HG03432 (cell line): Measurements from ENCODE around the gene LPAR2.

Experiments
- ATAC-seq: cut with Tn5 transposase; IDR thresholded peaks from one replicate; pipeline ENCODE4 v1.9.1; 2021; ENCODE audit warnings: mild to moderate bottlenecking, moderate library complexity; ENCODE audit not compliant: unreplicated experiment

Gene LPAR2

DNA sequence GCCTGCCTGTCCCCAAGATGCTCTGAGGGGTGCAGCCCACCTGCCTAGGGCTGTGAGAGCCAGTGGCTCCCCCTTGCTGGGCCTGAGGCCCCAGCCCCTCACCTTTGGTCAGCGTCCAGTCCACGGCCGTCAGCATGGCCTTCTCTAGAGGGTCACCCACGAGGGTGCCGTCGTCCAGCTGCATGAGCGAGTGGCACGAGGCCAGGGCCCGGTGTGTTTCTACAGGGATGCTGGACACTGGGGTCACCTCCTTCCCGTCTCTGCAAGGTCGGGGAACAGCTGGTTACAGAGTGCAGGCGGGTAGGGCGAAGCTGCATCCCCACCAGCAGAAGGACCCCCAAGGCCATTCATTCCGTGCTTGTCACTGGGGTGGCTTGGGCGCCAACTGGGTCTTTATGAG is 26.4 kb upstream of the LPAR2 start:
- no peak for ATAC-seq

DNA sequence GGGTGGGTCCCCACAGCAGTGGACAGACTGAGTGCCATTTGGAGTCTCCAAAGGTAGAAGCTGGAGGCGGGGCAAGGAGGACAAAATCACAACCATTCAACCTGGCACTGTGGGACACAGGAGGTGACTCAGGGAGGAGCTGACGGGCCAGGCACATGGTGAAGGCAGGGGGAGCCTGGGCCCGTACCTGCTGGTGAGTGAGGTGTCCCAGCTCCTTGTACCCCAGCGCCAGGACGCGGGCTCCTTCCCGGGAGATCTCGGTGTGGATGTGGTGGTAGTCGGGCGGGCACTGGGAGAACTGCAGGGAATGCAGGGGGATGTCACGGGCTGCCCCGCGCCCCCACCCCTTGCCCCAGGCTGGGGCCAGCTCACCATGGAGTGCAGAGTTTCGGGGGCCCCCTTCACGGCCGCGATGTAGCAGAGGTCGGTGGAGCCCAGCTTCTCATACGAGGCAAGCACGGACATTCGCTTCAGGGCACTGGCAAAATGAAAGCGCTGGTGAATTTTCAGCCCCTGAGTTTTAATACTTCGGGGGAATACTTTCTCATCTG is 25.7 kb upstream of the LPAR2 start:
- ATAC-seq = no peak

DNA sequence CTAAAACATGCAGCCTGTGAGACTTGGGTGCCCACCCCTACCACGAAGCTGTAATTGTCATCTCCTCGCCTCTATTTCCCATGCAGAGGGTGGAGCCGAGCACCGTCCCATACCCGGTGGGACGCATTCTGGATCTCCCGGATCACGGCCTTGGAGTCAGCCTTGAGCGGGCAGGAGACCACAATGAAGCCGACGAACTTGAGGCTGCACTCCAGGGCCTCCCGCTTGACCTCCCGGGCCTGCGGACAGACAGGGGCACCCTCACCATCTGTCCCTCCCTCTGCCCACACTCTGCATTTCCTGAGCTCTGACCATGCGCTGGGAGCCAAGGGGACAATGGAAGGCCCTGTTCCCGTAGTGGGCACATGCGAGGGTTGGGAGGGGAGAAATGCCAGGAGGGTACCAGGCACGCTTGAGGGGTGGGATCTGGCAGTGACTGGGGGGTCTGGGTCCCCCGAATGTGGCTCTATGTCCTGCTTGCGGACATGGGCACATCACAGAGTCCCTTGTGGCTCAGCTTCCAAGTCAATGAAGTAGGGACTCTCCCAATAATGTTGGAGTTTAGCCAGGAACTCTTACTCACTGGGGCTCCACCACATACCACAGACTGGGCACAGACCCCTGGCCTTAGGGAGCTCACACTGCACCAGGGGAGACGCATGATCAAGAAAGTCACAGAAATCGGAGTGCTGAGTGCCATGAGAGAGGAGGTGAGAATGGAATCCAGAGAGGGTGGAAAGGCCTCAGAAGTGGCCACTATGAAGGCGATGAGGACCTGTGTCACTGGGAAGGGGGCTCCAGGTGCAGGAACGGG is 24.7 kb upstream of the LPAR2 start:
- ATAC-seq = no peak

DNA sequence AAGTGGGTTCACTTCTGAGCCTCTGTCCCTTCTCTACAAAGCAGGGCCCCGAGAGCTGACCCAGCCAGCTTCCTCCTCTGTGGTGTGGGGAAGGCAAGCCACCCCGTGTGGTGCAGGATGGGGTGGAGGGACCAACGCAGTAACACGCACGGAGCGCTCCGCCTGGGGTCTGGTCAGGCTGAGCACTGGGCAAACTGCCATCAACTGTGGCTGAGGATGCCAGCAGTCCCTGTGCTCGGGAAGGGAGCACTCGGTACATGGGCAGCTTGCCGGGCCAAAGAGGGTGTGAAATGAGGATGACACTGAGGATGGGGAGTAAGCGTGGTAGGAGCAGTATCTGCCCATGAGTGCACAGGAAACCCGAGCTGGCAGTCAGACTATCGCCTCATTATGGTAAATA is 23.1 kb upstream of the LPAR2 start:
- ATAC-seq = no peak

DNA sequence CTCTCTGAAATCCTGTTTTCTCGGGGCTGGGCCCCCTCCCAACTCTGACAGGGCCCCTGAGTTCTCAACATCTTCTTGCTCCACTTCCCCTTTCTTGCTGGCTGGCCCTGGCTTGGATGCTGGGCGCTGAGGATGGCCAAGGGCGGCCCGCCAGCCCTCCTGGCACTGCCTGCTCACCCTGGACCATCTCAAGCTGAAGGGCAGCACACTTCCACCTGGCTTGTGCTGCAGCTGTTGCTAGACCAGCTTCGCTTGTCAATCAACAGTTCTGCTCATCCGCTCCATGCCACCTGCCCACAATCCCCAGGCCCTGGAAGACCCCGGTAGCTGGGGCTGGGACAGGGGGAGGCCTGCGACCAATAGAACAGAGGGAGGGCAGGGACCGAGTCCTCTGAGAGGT is 22.3 kb upstream of the LPAR2 start:
- ATAC-seq = no peak

DNA sequence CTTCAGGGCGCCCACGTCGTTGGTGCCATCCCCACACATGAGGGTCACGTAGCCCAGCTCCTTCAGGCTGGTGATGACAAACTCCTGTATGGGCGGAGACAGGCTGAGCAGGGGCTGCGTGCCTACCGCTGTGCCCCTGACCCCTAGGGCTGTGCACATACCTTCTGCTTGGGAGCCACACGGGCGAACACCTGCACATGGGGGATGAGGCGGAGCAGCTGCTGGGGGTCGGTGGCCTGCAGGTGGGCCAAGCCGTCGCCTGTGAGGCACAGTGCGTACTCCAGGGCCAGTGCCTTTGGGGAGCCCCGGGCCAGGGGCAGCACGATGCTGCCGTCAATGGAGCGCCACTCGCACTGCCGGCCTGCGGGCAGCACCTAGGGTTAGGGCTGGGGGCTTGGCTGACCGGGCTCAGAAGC is 21.6 kb upstream of the LPAR2 start:
- no peak for ATAC-seq

DNA sequence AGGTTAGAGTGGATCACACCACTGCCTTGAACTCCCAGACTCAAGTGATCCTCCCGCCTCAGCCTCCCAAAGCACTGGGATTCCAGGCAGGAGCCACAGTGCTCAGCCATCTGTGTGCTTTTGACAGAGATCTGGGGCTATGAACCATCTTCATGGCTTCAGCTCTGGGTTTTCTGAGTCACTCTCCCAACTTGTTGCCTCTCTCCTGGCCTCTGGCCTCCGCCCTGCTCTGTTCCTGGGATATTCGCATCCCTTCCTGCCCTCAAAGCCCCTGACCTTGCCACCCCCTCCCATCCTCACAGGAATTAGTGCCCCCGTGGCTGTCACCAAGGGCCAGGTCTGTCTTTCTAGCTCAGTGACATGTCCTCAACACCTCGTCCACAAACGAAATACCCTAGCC is 21.1 kb upstream of the LPAR2 start:
- no peak for ATAC-seq

DNA sequence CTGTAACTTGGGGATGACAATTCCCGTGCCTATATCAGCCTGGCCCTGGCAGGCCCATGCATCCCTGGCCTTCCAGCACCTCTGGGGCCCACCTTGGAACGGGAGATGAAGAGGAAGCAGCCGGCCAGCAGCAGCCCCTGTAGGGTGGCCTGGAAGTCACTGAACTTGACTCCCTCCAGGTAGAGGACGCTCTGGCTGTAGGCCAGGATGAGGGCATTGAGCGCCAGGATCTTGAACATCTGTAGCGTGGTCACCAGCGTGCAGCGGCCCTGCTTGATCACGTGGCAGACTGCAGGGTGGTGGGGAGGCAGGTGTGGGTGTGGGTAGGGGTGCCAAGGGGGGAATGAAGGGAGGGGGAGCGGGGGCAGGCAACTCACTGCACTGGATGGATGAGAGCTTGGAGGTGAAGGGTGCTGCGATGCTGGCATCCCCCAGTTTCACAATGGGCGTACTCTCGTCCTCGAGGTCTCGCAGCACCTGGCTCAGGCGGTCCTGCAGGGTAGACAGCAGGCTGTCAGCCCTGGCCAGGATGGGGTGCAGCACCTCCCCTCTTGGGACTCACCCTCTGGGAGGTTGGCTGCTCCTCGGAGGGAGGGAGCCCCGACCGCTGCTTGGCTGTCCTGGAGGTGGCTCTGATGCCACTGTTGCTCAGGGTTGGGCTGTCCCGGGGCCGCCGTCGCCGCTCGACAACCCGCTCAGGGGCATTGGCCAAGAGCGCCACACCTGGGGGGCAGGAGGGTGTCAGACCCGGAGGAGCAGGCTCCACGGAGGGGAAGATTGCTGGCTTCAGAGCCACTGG is 19.2 kb upstream of the LPAR2 start:
- ATAC-seq = no peak

DNA sequence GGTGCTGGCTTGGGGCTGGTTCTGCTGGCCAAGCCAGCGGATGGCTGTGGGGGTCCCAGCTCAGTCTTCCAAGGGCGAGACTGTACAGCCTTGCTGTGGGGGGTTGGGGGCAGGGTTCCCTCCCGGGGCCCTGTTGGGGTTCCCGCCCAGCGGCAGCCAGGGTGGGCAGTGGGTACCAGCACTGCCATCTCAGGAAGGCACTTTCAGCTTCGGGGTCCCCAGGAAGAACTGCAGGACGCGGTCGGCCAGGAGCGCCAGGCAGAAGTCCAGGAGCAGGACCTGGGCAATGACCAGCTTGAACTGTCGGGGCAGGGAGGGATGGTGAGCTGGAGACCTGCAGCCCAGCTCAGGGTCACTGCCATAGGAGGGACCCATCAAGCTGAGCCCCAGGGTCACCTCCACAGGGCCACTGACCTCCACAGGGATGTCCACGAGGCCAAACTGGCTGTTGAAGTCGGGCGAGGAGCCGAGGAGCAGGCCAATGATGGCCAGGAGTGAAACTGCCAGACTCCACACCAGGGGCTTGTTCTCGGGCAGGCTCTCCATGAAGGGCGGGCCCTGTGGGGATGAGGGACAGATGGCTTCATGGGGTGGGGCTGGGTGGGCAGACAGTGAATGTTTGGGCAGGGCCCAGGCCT is 17.3 kb upstream of the LPAR2 start:
- no peak for ATAC-seq

DNA sequence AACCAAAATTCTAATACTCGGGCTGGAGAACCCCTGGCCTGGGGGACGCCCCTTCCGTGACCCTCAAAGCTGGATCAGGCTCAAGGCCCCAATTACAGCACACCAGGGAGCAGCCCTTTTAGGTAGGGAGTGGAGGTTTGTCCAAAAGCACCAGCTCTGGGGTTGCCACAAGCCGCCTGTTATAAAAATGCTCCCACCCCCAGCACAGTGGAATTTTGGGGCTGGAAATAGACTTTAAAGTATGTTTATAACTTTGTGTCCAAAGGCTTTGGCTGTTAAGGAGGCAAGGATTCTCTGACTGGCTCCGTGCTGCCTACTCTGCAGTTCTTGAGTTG is 16.0 kb upstream of the LPAR2 start:
- ATAC-seq = no peak

DNA sequence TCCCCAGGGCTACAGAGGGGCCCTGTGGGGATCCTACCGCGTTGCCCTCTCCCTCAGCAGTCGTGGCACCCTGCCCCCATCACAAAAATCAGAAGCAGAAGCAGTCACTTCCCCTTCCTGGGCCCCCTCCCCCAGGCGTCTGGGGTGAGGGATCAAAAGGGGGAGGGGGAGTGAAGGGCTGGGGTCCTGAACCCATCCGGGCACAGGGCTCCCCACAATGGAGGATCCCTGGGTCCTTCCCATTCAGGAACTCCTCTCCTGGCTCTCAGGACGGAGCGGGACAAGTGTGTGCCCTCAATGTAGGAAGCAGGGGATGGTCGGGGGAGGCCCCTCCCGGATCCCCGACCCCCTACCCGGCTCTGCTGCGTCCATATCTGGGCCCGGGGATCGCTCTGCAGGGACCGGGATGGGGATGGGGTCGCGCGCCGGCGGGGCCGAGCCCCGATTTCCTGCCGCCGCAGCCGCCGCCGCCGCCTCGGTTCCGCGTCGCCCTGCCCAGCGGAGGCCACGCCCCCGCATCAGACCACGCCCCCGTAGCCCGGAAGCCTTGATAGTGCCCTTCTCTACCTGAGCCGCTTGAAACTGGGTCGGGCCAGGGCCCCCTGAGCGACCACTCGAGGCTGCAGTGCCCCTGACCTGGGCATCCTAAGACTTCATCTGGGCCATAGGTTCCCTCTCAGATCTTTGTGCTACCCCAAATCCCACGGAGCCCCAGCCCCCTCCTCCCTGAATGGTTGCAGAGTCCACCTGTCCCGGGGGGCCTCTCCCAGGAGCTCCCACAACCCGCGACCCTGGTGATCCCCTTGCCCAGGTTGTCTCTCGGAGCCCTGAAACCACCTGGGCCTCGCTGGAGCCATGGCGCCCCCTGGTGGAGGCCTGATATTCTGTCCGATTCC is 15.4 kb upstream of the LPAR2 start, which contains the start of gene GMIP:
Gene GMIP (minus strand): TSS at position 500 of the 896 bp plus-strand sequence. CDS start 128 bp downstream, at position 372.
- peak; percentile 83 for ATAC-seq

DNA sequence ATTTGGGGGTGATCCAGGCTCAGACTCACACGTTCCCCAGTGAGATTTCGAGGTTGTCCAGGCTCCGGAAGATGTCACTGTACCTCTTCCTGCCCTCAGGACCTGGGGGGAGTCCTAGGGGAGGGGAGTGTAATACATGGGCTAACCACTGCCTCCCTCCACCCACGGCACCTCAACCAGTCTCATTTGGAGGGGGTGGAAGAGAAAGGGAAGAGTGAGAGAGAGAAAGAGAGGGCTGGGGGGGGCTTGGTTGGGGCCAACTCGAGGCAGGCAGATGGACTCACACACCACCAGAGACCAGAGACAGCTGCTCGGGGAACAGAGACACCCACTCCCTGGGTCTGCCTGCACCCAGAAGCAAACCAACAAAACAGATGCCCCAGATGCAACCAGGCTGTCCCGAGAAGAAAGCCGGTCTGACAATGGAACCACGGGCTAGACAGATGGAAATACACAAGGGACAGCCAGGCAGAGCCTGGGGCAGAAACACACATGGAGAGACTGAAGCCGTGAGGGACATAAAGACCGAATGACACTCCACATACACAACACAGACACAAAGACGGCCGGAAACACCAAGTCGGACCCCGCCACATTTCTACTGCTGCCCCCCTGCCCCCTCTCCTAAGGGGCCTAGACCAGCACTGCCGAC is 14.6 kb upstream of the LPAR2 start:
- peak; percentile 13 for ATAC-seq

DNA sequence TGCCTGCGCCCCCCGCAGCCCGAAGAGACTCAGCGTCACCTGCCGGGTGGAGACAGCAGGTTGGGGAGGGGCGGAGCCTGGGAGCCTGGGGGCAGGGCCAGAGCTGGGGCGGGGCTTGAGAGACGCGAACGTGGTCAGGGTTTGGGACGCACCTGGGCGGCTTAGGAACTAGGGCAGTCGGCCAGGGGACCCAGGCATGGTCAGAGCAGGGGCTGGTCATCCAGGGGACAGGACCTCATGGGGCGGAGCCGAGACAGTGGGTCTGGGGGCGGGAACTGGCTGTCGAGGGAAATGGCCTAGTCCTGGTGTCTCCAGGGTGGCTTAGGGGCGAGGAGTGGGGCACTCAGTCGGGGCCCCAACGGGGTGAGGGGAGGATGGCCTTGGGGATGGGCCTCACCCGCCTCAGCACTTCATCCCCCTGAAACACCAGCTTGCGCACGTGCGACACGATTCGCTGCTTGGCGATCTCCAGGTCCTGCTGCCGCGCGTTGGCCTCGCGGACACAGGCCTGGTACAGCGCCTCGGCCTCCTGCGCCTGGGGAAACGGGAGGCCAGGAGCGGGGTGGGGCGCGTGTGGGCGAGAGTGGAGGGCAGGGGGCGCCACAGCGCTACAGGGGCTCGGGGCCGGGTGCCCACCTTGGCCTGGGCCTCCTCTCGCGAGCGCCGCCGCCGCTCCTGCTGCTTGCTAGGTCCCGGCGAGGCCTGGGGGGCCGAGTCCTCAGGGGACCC is 9.7 kb upstream of the LPAR2 start:
- ATAC-seq = no peak

DNA sequence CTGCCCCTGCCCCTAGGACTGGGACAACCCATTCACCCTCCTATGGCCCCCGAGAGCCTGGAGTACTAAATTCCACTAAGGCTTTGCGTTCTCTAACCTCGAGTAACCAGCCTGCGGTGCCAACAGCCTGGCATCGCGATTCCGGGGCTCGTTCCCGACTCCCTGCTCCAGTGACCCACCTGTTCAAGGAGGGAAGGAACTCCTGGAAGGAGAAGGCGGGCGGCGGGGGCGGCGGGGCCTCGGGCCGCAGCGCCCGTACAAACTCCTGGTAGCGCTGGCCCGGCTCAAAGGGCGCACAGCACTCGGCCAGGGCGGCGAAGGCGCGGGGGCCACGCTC is 9.1 kb upstream of the LPAR2 start:
- ATAC-seq = no peak

DNA sequence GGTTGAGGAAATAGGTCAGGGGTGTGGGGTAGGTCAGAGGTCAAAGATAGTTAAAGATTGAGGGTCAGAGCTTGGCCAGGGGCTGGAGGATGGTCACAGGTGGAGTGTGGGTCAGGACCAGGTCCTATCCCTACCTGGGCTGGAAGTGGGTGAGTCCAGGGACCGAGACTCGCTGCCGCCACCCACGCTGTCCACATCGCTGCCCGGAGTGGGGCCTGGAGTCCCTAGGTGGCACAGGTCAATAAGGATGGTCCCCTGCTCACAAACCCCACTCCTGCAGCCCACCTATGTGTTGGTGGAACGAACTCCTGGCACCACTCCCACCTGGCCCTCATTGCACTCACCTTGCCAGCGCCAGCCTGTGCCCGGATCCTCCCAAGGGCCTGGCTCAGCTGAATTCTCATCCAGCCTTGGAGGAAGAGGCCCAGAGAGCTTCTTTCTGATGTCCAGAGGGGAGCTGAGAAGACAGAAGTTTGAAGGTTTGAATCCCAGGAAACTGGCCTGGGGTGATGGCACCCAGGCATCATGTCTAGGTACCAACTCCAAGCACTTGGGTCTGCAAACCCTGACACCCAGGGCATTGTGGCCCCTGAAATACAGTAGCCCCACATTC is 8.7 kb upstream of the LPAR2 start:
- no peak for ATAC-seq

DNA sequence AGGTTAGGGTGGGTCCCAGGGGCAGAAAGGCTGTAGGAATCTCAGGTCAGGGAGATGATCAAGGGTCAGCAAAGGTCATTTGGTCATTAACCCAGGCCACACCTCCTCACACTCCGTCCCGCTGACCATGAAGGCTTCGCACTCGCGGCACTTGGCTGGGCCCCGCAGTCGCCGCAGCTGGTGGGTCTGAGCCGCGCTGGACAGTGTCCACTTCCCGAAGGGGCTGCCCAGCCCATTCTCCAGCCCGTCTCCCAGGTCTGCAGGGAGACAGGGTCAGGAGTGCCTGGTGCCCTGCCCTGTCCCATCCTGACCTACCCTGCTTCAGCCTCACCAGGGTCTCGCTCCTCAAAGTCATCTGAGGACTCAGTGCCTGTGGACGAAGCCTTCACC is 7.3 kb upstream of the LPAR2 start:
- ATAC-seq = no peak

DNA sequence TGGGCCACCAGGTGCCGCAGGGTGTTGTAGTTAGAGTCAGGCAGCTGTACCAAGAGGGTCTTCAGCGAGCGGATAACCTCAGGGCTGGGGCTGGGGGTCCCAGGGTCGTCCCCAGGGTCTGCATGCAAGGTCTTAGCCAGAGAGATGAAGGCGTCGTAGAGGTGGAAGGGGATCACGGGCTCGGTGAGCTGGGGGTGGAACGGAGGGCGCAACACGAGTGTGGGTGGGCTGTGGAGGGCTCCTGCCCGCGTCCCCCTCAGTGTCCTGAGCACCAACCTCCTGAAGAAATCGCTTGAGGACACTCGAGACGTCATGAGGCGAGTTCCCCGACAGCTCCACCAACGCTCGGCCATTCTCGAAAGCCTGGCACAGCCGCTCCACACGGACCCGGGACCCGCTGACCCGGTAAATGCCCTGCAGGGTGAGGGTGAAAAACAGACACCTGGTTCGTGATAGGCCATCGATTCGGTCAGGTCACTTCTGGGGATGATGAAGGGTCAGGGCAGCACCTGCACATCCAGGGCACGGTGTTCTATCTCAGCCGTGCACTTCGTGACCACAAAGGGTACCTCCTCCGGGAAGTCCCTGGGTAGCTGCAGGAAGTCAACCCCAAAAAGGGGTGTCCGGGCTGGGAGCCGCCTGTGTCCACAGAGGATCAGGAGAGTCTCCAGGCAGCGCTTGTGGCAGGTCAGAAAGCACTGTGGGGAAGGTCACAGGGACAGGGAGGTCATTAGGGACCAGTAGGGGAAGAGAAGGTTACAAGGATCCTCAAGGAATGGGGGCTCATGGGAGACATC is 6.7 kb upstream of the LPAR2 start:
- no peak for ATAC-seq
